ENCODE results near the gene ADGRG3.

Gene ADGRG3

DNA sequence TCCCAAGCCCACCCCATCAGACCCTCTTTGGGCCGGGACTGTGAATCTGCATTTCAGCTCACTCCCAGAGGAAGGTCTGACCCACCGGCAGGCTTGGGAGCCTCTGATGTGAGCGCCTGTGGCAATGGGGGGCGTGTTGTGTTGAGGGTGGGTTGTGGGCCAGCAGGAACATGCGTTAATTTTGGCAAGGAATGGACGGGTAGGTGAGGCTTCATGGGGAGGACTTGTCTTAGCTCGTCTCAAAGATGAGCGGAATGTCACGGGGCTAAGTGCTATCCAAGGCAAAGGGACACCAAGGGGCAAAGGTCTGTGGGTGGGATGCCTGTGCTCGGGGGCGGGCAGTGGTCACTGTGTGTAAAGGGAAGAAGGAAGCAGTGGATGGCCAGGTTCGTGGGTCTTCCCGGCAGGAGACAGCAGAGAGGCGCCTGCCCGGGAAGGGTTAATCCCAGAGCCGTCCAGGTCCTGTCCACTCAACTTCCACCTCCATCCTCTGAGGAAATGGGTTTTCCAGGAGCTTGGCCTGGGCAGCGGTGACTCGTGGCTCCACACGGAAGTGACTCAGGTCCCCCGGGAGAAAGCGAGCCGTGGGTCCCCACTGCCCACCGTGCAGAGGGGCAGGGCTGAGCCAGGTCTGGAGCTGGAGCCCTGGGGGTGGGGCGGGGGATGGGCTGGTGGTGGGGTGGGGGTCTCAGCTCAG lies 22.3 kb upstream of the ADGRG3 start:
- no peak for DNase-seq (ENCODE audit: low read depth in 2 of 2)

DNA sequence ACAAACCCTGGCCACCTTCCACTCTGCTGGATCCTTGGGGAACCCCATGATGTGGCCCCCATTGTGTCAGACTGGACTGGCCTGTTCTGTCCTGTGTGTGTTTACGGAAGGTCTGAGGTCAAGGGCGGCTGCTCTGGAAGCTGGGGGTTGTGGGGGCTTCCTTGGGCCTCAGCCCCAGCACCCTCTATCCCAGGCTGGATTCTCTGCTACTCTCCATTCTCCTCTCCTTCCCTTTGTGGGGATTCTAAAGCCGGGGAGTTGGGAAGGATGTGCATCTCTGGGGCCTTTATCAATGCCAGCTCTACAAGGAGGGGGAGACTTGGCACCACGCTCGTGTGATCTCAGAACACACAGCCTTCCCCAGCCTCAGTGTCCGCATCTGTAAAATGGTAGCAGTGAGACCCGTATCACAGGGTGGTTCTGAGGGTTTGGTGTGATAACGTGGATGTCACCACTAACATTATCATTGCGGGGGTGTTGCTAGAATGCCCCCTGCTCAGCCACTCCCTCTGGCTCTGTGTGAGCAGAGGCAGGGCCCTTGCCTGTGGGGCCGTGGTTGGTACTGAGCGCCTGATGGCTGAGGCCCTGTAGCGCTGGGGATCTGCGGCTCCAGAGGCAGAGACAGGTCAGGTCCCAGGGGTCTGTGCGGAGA lies 21.6 kb upstream of the ADGRG3 start:
- DNase-seq (ENCODE audit: low read depth in 2 of 2) = no peak

DNA sequence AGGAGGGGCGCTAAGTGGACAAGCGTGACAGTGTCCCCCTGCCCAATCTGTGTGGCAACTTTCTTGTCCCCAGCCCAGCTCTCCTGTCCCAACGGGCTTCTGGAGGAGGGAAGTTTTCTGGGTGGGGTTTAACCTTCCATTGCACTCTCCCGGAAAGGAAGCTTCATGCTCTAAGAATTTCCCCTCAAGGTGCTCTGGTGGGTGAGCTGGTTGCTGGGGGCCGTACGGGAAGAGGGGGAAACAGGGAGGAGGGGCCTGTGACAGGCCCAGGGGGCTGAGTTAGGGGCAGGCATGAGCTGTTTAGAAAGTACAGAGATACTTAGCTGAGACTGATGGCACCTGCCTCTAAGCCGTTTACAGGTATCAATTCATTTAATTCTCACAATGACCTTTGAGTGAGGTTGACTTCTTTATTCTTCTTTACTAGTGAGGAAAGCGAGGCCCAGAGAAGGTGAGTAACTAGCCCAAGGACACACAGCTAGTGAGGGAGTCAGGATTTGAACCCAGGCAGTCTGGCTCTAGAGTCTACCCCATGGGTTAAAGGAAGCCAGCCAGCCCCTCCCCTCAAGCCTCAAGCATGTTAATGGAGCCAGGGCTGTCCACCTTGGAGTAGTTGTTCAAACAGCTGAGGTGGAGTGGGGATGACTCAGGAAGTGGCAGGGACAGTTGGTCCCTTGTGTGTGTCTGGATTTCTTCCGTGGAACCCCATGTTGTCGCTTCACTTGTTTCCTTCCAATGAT lies 20.8 kb upstream of the ADGRG3 start:
- no peak for DNase-seq (ENCODE audit: low read depth in 2 of 2)

DNA sequence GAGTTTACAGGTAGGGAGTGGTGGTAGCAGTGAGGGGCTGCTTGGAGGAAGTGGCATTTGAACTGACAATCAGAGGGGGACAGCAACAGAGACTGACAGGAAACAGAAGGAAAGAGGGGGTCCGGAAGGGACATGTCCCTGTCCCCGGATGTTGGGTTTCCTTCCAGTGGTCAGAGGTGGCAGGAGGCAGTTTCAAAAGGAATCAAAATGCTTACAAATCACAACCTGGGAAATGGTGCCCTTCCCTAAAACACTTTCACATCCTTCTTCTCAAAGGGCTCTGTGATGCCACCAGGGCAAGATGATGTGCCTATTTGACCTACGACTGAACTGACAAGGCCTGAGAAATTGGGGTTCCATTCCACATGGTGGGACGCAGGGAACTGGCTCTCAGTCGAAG lies 20.0 kb upstream of the ADGRG3 start:
- no peak for DNase-seq (ENCODE audit: low read depth in 2 of 2)

DNA sequence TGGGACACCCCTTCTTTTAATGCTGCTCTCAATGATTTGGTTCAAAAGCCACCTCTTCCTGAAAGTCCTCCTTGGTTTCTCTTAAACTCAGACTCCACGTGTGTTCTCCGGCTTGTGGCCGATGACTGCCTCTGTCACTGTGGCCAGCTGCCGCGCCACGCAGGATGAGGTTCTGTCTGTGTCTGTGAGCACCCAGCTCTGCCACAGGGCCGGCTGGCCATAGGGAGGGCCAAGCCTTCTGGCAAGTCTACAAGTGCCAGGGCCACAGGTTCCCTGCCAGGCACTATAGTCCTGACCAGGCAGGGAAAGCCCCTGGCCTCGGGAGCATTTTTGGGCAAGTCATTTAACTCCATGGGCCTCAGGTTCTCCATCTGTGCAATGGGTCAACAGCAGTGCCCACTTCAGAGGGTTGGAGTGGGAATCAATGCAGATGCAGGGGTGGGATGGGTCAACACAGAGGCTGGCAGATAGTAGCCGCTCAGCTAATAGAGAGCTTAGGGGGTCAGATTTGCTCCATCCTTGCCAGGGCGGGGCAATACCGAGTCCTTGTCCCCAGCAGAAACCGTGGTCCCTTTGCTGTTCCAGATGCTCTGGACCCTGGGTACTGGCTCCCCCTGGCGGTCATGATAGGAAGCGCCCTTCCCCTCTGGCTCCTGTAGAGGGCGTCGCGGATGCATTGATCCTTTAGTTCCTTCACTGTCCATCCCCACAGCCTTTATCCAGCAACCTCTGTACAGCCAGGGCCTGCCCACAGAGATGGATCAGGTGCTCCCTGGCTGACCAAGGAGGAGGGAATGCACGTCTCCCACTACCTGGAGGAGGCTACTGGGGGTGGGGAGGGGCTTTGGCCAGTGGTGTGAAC lies 19.3 kb upstream of the ADGRG3 start:
- peak; percentile 68 to 69 for DNase-seq (ENCODE audit: low read depth in 2 of 2)

DNA sequence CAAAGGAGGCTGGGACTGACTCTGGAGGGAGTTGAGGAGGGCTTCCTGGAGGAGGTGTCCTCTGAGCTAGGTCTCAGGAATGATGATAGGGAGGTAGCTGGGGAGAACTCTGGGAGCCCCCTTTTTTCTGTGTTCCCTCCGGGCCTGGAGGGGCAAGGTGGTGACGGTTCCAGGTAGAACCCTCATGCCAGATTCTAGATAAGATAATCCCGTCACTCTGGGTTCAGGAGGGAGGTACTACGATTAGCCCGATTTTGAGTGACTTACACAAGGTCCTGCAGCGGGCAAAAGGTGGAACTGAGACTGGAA lies 18.7 kb upstream of the ADGRG3 start:
- no peak for DNase-seq (ENCODE audit: low read depth in 2 of 2)

DNA sequence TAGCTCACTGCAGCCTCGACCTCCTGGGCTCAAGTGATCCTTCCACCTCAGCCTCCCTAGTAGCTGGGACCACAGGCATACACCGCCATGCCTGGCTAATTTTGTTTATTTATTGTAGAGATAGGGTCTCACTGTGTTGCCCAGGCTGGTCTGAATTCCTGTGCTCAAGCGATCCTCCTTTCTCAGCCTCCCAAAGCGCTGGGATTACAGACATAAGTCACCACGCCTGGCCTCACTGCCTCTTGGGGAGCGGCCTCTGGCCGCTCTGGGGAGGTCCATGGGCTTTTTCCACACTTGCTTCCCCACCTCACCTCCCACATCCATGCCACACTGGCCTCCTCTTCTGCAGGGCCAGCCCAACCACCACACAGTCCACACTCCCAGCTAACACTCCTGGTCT lies 18.3 kb upstream of the ADGRG3 start:
- no peak for DNase-seq (ENCODE audit: low read depth in 2 of 2)

DNA sequence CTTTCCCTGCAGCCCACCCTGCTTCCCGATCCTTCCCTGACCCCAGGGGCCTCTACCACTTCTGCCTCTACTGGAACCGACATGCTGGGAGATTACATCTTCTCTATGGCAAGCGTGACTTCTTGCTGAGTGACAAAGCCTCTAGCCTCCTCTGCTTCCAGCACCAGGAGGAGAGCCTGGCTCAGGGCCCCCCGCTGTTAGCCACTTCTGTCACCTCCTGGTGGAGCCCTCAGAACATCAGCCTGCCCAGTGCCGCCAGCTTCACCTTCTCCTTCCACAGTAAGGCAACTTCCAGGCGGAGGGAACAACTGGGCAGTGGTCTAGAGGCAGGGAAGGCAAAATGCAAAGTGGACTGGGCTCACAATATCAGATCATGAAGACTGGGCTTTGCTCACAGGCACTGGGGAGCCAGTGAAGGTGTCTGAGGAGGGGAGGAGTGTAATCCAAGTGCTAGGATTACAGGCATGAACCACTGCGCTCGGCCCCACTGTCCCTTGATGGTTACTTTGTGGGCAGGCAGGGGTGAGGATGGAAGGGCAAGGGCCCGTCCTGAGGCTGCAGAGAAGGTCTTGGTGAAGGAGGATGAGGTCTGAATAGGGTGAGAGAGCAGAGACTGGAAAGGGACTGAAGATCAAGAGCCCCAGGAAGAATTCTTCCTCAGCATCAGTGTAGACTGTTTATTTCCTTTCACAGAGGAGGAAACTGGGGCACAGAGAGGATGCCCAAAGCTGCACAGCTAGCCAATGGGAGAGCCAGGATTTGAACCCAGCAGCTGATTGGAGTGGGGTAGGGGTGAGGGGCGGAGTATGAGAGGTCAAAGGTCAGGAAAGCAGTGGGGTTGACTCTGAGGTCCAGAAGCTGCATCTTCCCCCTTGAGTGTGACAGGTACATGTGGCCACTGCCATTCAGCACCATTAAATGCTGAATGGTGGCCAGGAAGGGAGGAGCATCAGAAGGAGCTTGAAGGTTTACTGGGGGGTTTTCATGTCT lies 16.5 kb upstream of the ADGRG3 start:
- no peak for DNase-seq (ENCODE audit: low read depth in 2 of 2)

DNA sequence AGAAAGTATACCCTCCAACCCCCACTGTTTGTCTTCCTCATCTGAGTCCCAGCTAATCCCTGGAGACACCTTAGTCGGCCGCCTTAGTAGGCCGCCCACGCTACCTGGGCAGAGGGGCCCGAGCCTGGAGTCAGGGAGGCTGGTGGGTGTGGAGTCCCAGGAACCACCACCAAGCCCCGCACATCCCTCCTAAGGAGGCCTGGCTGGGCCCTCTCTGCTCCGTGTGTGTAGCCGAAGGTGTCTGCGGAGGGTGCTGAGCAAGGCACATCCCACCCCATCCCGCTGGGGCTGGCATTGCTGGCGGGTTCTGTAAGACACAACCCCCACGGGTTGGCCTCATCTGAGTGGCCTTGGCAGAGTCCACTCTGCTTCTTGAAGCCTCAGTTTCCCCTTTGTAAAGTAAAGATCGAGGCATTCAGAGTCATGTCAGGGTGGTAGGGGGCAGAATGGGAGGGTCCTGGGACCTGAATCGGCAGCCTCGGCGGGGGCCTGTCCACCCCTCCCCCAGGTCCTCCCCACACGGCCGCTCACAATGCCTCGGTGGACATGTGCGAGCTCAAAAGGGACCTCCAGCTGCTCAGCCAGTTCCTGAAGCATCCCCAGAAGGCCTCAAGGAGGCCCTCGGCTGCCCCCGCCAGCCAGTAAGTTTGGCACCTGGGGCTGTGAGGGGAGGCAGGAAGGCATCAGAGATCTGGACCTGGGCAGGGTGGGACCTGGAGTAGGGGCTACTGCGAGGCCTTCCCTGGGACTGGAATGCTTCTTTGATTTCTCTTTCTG lies 15.2 kb upstream of the ADGRG3 start:
- no peak for DNase-seq (ENCODE audit: low read depth in 2 of 2)

DNA sequence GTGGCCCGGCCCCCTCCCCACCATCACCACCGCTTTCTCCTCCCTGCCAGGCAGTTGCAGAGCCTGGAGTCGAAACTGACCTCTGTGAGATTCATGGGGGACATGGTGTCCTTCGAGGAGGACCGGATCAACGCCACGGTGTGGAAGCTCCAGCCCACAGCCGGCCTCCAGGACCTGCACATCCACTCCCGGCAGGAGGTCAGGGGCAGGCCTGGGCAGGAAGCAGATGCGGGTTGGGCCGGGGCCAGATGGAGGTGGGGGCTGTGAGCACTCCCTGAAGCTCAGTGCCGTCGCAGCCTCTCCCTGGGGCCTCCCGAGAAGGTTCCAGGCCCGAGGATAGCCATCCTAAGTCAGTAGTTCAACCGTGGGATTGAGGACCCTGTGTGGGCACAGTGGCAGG lies 14.2 kb upstream of the ADGRG3 start:
- DNase-seq (ENCODE audit: low read depth in 2 of 2) = no peak

DNA sequence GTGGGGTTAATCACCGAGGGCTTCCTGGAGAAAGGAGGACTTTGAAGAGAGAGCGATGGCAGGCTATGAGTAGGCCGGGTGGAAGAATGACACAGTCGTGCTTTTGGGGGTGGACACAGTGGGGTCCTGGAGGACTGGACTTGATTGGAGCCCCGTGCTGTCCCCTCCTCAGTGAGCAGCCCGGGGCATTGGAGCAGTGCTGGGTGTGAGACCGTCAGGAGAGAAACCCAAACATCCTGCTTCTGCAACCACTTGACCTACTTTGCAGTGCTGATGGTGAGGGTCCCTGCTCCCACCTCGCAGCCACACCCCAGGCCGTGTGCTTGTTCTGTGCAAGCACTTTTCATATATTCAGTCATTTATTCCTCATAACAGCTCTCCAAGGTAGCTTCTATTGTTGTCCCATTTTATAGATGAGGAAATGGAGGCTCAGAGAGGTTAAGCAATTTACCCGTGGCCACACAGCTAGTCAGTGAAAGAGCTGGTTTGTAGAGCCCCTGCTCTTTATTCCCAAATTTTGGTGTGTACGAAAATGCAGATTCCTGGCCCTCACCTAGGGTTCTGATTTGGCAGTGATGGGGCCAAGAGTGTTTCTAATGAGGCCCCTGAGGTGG lies 11.7 kb upstream of the ADGRG3 start:
- DNase-seq (ENCODE audit: low read depth in 2 of 2) = no peak

DNA sequence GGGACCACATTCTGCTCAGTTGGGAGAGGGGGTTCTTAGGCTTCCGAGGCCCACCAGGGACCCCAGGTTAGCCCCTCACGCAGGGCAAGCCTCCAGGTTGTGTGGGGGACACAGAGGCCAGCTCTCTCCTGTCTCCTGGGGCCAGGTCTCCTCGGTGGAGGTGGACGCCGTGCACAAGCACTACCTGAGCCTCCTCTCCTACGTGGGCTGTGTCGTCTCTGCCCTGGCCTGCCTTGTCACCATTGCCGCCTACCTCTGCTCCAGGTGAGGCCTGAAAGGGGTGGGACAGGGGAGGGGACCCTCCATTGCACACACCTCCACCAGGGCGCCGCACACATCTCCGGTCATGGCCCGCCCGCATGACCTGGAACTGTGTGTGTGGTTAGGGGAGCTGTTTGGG lies 10.9 kb upstream of the ADGRG3 start:
- no peak for DNase-seq (ENCODE audit: low read depth in 2 of 2)

DNA sequence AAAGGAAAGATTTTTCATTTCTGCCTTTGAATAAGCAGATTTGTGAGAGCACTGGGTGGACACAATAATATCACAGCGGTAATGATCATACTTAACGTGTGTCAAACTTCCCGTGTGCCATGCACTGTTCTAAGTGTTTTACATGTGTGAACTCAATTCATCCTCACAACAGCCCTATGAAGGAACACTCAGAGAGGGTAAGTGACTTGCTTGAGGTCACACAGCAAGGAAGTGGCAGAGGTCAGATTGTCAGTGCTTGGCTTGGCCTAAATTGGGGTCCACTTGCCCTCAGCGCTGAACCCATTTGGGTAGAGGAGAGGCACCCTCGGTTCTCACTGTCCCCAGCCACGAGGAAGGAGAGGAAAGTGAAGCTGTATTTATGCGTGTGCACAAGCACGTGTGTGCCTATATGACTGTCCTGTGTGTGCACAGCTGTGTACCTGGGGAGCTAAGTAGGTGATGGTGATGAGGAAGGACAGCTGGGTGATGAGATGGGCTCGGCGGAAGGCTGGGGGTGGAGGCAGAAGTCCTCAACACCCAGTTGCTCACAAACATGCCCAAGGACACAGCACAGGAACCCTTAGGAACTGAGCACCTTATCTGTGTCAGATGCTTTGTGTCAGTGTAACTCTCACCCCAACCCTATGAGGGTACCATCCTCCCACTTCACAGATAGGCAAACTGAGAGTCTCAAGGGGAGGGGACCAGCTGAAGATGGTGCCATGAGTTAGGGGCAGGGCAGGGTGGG lies 9.8 kb upstream of the ADGRG3 start:
- no peak for DNase-seq (ENCODE audit: low read depth in 2 of 2)

DNA sequence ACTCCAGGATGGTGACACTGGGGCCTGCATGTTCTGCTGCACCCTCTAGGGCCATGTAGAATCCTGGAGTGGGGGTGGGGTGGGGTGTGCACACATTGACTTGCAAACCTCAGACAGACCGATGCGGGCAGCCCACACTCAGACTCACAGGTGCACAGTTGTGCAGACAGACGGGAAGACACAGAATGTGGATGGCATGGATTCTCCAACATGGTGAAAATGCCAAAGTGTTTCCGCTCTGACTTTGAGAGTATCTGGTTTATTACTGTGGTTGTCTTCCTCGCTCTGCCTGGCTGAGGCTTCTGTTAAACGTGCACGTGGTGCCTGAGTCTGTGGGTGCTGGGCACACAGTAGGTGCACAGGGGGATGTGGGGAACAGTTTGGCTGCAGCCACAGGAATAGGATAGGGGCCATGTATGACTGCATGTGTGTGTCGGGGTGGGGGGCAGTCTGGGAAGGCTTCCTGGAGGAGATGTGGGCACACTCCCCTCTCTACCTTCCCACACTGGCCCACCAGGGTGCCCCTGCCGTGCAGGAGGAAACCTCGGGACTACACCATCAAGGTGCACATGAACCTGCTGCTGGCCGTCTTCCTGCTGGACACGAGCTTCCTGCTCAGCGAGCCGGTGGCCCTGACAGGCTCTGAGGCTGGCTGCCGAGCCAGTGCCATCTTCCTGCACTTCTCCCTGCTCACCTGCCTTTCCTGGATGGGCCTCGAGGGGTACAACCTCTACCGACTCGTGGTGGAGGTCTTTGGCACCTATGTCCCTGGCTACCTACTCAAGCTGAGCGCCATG lies 9.0 kb upstream of the ADGRG3 start:
- DNase-seq (ENCODE audit: low read depth in 2 of 2) = no peak

DNA sequence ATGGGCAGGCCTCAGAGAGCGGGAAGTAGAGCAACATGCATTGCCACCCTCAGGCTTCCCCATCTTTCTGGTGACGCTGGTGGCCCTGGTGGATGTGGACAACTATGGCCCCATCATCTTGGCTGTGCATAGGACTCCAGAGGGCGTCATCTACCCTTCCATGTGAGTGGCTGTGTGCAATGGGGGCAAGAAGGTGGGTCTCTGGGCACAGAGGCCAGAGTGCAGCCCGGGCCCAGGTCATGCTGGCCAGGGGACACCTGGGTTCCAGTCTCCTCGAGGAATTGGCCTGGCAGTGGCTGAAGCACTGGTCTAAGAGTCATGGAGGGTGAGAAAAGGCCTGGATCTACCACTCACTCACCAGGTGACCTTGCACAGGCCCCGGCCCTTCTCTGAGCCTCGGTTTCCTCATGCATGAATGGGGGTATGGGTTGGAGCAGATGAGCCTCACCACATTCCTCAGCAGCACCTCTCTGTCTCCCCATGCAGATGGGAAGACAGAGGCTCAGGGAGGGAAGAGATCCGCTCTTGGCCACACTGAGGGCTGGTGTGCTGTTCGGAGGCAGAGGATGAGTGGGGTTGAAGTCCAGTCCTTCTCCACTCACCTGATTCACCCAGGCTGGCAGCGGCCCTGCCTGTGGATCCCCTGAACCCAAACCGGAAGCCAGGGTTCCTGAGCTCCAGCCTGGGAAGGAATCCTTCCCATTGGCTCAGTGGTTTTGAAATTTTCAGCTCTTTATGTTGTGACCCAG lies 7.2 kb upstream of the ADGRG3 start:
- no peak for DNase-seq (ENCODE audit: low read depth in 2 of 2)

DNA sequence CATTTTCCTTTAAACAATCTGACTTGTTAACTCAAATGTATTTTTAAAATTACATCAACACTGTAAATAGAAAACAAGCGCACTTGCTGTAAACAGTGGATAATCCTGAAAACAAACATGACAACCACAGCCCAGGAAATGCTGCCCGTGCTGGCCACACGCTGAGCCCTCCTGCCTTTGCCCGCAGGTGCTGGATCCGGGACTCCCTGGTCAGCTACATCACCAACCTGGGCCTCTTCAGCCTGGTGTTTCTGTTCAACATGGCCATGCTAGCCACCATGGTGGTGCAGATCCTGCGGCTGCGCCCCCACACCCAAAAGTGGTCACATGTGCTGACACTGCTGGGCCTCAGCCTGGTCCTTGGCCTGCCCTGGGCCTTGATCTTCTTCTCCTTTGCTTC lies 6.6 kb upstream of the ADGRG3 start:
- no peak for DNase-seq (ENCODE audit: low read depth in 2 of 2)
